Keratinocyte (primary cell): Measurements from ENCODE around the gene MXRA7.

Experiments used
- EZH2 ChIP-seq: IDR thresholded peaks from one replicate; pipeline ENCODE4 v1.6.1; 2012; ENCODE audit warnings: inconsistent platforms, mild to moderate bottlenecking, low read length, moderate library complexity
- TF ChIP-seq, protein P1 (sequence below), 3 experiments: IDR thresholded peaks in 1 of 3; conservative IDR thresholded peaks in 1 of 3; optimal IDR thresholded peaks in 1 of 3; 2 replicates in 2 of 3; 3 replicates in 1 of 3; pipeline versions ENCODE3 to v1.5.1; 2011; ENCODE audit warnings: low read length in 3 of 3, mild to moderate bottlenecking in 3 of 3, moderate library complexity in 2 of 3, control low read depth in 1 of 3, inconsistent platforms in 1 of 3; ENCODE audit not compliant: insufficient read depth in 2 of 3; ENCODE audit errors: extremely low read depth in 1 of 3

DNA sequence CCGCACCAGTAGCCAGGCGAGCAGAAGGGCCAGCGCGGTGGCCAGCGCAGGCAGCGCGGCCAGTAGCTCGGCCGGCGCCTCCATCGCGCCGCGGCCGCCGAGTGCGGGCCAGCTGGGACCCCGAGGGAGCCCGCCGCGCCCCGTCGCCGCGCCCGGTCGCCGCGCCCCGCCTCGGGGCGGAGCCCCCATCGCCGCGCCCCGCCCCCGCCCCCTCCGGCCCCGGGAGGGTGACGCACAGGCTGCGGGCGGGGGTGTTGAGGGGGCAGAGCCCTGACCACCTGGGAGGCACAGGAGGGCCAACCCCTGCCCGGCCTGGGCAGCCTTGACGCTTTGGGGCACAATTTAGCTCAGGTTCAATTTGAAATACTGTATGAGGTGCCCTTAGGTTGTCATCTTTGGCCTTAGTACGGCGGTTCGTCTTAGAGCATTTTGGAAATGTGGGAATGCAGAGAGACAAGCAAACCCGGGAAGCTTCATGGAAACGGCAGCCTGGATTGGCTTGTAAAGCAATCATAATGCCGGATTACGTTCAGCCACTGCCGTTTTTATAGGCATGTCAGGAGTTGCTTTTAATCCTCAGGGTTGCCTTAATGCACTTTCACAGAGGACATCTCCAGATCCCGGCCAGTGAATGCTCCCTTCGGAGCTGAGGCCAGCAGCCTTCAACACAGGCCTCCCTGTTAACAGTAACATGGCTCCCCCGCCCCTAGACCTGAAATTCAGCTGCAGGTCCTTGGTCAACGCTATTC is at the start of gene MXRA7:
- TF ChIP-seq EZH2: no peak
- TF ChIP-seq, protein P1, sequence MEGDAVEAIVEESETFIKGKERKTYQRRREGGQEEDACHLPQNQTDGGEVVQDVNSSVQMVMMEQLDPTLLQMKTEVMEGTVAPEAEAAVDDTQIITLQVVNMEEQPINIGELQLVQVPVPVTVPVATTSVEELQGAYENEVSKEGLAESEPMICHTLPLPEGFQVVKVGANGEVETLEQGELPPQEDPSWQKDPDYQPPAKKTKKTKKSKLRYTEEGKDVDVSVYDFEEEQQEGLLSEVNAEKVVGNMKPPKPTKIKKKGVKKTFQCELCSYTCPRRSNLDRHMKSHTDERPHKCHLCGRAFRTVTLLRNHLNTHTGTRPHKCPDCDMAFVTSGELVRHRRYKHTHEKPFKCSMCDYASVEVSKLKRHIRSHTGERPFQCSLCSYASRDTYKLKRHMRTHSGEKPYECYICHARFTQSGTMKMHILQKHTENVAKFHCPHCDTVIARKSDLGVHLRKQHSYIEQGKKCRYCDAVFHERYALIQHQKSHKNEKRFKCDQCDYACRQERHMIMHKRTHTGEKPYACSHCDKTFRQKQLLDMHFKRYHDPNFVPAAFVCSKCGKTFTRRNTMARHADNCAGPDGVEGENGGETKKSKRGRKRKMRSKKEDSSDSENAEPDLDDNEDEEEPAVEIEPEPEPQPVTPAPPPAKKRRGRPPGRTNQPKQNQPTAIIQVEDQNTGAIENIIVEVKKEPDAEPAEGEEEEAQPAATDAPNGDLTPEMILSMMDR (optimal IDR thresholded peaks at IDR 0.05 in 1 of 3, IDR thresholded peaks at IDR 0.05 in 1 of 3, conservative IDR thresholded peaks at IDR 0.05 in 1 of 3; ENCODE audit: extremely low read depth in 1 of 3, insufficient read depth in 2 of 3, low read length in 3 of 3): no peak
